ENCODE measurements around the gene TMEM131L. TPM values are rescaled to one million over a fixed set of nuclear protein-coding genes. Genes with fewer than 3 reads are reported as not detected.
A peak's percentile ranks its signal among the peaks of the same experiment; 100 is the strongest.

TMEM131L gene
- total and polyA plus RNA-seq, 5 experiments from 2014 or later: 13.8 to 72.6 (median 32.9) TPM

DNA sequence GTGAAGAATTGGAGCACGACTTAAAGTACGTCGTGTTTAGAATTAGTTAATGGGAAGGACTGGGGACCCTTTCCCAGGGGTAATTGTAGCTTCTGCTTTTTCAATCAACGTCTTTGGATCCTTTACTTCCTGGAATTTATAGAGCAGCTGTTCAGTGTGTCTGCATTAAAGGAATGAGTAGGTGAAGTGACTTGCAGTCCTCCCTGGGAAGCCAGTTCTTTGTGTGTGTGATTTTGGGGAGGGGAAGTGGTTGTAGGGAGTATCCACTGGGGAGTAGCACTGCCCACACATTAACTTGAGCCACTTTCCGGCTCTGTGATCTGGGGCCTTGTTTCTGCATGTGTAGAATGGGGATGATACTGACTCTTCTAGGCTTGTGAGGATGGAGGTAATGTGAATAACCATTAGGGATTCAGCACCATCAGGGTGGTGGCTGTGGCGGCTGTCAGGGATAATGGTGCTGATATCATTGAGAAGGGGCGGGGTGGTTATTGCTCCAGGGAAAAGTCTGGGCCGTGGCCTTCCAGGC lies 54.7 kb downstream of the TMEM131L start:
- H3K9me3 Mint-ChIP-seq: no peaks in the 10 kb centered on the region
- no peak for DNase-seq
- no peaks in the 10 kb centered on the region for H3K27me3 Mint-ChIP-seq
- peaks cover 48 to 90% (median 88%) of the 10 kb centered on the region in 4 donors for H3K4me1 Mint-ChIP-seq
- peak overlapping the region; percentile 83 to 97 (median 92) for H3K27ac Mint-ChIP-seq
- POLR2A ChIA-PET: interaction anchor here (1.4 to 4.9 kb wide), 5 partner anchors 11 to 53 kb away, joined by 3 to 65 read pairs (median 4); partner anchors contain the start of gene TMEM131L
- H3K4me3 Mint-ChIP-seq: peak overlapping the region; percentile 64 to 89 (median 84)
- no peak for ATAC-seq
- peaks cover 0 to 24% (median 6%) of the 10 kb centered on the region in 3 donors for H3K36me3 Mint-ChIP-seq

DNA sequence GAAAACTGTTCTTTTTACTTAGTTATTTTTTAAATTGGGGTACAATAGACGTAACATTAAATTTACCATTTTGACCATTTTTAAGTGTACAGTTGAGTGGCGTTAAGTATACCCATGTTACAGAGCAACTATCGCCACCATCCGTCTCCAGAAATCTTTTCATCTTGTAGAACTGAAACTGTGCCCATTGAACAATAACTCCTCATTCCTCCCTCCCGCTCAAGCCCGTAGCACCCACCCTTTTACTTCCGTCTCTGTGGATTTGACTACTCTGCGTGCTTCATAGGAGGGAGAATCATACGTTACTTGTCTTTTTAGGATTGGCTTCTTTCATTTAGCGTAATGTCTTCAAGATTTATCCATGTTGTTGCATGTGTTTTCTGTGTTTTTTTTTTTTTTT lies 55.3 kb downstream of the TMEM131L start:
- POLR2A ChIA-PET: interaction anchor here (0.6 to 4.9 kb wide), 13 partner anchors 8 to 89 kb away, joined by 3 to 65 read pairs (median 5); partner anchors contain the start of gene TMEM131L
- Mint-ChIP-seq H3K27me3 (no peaks in the 10 kb centered on the region), H3K36me3 (peaks cover 0 to 21% (median 6%) of the 10 kb centered on the region in 3 donors), H3K4me1 (peaks cover 51 to 96% (median 94%) of the 10 kb centered on the region in 4 donors), H3K4me3 (peak overlapping the region; percentile 64 to 89 (median 84)), H3K9me3 (no peaks in the 10 kb centered on the region), H3K27ac (peak overlapping the region; percentile 83 to 97 (median 92))
- ATAC-seq (peak; percentile 33 to 52), DNase-seq (peak in 6 of 10 donors; percentile 13 to 44 (median 30))

DNA sequence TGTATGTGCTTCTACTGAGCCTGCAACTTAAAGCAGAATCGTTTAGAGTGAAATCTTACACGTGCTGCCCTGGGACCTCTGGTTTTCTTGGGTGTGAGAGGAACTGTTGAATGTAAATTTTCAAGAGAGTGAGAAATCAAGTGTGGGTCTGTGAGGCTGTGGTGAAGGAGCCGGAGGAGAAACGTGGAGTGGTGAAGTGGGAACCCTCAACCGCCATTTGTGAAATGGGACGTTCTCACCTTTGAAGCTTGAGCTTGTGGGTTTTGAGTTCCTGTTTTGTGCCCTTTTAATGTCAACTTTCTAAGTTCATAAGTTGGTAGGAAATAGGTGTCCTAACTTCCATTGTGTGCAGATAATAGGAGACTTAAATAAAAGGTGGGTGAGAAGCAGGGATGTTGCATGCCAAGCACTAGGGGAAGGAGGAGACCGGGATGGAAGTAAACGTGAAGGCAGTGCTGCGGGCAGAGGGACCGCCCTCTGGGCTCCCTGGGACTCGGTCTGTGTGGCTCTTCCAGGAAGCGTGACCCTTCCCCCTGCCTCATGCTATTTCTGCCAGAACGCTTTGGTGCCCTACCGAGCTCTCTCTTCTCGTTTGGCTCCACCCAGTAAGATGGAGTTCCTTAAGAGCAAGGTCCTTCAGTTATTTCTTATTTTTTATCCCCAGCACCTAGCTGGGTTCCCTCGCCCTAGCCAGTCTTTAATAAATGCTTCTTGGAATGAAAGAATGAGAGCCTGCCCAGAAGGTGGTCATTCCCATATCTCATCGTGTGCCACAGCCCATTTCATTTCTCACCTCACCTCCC lies 56.0 kb downstream of the TMEM131L start:
- POLR2A ChIA-PET: interaction anchor here (0.6 to 4.9 kb wide), 14 partner anchors 9 to 89 kb away, joined by 3 to 65 read pairs (median 4); partner anchors contain the start of gene TMEM131L

DNA sequence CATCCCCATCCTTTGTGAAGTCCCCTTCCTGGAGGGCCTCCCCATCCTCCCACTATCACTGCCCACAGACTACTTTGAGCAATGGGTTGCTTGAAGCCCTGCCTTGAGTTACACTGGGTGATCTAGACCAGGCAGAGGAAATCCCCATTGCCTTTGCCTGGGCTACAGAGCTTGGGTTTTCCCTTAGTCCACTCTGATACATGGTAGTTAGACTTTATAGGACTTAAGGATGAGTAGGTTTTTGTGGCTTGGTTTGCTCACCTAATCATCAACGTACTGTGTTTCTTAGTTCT lies 56.6 kb downstream of the TMEM131L start:
- H3K27me3 Mint-ChIP-seq: no peaks in the 10 kb centered on the region
- peak in 2 of 10 donors; percentile 41 to 42 for DNase-seq
- peaks cover 0 to 14% (median 9%) of the 10 kb centered on the region in 3 donors for H3K36me3 Mint-ChIP-seq
- H3K4me1 Mint-ChIP-seq: peaks cover 61 to 99% (median 98%) of the 10 kb centered on the region in 4 donors
- H3K9me3 Mint-ChIP-seq: no peaks in the 10 kb centered on the region
- peak overlapping the region; percentile 83 to 97 (median 92) for H3K27ac Mint-ChIP-seq
- peak overlapping the region; percentile 64 to 89 (median 84) for H3K4me3 Mint-ChIP-seq
- peak; percentile 45 to 46 for ATAC-seq
- POLR2A ChIA-PET: interaction anchor here (0.7 to 4.9 kb wide), 10 partner anchors 9 to 89 kb away, joined by 3 to 65 read pairs (median 6); partner anchors contain the start of gene TMEM131L

More for the DNA sequence above, 56.0 kb downstream of the TMEM131L start:
- no peaks in the 10 kb centered on the region for H3K27me3 Mint-ChIP-seq
- ATAC-seq (peak; percentile 68 to 75), DNase-seq (peak; percentile 28 to 81 (median 58))
- H3K4me3 Mint-ChIP-seq: peak overlapping the region; percentile 64 to 89 (median 84)
- peaks cover 0 to 17% (median 11%) of the 10 kb centered on the region in 3 donors for H3K36me3 Mint-ChIP-seq
- H3K9me3 Mint-ChIP-seq: no peaks in the 10 kb centered on the region
- H3K27ac Mint-ChIP-seq: peak overlapping the region; percentile 83 to 97 (median 92)
- H3K4me1 Mint-ChIP-seq: peaks cover 56 to 99% (median 98%) of the 10 kb centered on the region in 4 donors

DNA sequence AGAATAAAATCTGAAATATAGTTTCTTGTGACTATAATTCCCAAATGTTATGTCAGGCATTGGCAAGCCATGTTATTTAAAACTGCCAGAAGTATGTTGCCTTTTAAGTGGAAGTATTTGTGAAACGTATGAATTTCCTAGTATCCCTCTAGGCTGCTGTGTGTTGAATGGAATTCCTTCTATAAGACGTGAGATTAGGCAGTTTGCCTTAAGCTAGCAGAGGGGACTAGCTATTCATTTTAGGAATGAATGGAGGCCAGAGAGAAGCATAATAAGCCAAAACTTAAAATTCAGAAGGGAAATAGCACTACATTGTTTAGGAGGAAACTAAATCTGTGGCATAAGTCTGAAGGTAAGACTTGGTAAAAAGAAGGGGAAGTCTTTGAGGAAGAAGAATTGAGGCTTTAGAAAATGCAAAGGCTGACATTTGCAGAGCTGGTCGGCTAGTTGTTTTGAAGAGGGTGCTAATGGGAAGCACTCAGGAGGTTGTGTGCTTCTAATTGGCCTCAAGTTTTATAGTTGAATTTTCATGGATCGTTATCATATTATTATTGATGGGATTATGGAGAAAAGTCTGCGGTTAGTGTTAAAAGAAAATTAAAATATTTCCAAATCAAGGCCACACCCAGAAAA lies 57.1 kb downstream of the TMEM131L start:
- peaks cover 62 to 99% (median 98%) of the 10 kb centered on the region in 4 donors for H3K4me1 Mint-ChIP-seq
- H3K27ac Mint-ChIP-seq: peak overlapping the region; percentile 83 to 97 (median 92)
- peak overlapping the region; percentile 26 to 86 (median 78) for H3K4me3 Mint-ChIP-seq
- POLR2A ChIA-PET: interaction anchor here (0.5 to 4.9 kb wide), 9 partner anchors 9 to 98 kb away, joined by 3 to 65 read pairs (median 5); partner anchors contain the start of gene TMEM131L
- no peaks in the 10 kb centered on the region for H3K9me3 Mint-ChIP-seq
- DNase-seq (no peak), ATAC-seq (no peak)
- H3K36me3 Mint-ChIP-seq: peaks cover 0 to 13% (median 7%) of the 10 kb centered on the region in 3 donors
- no peaks in the 10 kb centered on the region for H3K27me3 Mint-ChIP-seq

DNA sequence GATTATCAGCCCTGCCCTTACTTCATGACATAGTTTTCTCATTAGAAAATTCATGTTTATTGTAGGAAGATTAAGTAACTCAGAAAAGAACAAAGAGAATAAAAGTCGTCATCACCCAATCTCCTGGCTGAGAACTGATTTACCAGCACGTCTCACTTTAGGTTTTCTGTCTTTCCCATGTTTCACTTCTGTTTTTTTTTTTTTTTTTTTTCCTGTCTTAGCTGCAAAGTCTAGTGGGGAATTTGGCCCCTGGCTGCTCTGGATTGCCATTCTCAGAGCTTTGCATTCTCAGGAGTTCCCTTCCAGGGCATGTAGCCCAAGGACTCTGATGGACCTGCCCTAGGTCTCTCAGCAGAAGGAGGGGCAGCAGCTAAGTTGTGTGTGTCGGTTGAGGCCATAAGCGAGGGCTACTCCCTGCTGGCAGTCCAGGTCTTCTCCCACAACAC lies 57.8 kb downstream of the TMEM131L start:
- H3K4me1 Mint-ChIP-seq: peaks cover 59 to 99% (median 98%) of the 10 kb centered on the region in 4 donors
- no peaks in the 10 kb centered on the region for H3K27me3 Mint-ChIP-seq
- peak overlapping the region; percentile 83 to 97 (median 92) for H3K27ac Mint-ChIP-seq
- H3K9me3 Mint-ChIP-seq: no peaks in the 10 kb centered on the region
- DNase-seq: no peak
- POLR2A ChIA-PET: interaction anchor here (0.5 to 4.9 kb wide), 8 partner anchors 8 to 141 kb away, joined by 3 to 65 read pairs (median 4); partner anchors contain the start of gene TMEM131L
- peaks cover 0 to 9% (median 7%) of the 10 kb centered on the region in 3 donors for H3K36me3 Mint-ChIP-seq
- no peak for ATAC-seq
- peak overlapping the region; percentile 34 to 86 (median 78) for H3K4me3 Mint-ChIP-seq

DNA sequence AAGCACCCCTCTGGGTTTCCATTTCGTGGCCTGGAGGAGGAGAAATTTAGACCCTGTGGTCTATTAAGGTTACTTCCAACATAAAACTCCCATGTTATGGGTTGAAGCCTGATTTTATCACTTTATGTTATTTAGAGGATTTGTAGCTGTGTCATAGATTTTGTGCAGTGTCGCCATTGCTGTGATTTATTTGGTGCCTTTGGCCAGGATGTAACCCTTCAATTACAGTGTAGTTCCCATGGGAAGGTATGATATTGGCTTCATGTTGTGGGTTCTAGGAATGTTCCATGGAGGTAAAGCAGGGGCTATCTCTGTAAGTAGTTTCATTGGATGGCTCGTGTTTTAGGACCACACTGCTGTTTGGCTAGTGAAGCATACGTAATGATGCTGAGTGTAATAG lies 58.5 kb downstream of the TMEM131L start:
- H3K27me3 Mint-ChIP-seq: no peaks in the 10 kb centered on the region
- H3K9me3 Mint-ChIP-seq: no peaks in the 10 kb centered on the region
- no peak for DNase-seq
- H3K4me1 Mint-ChIP-seq: peaks cover 54 to 99% (median 98%) of the 10 kb centered on the region in 4 donors
- H3K27ac Mint-ChIP-seq: peak overlapping the region; percentile 44 to 97 (median 92)
- POLR2A ChIA-PET: interaction anchor here (0.6 to 4.9 kb wide), 7 partner anchors 7 to 141 kb away, joined by 3 to 65 read pairs (median 4); partner anchors contain the start of gene TMEM131L
- H3K4me3 Mint-ChIP-seq: peak overlapping the region in 8 of 10 donors; percentile 3 to 78 (median 28)
- ATAC-seq: no peak
- peaks cover 0 to 7% (median 6%) of the 10 kb centered on the region in 3 donors for H3K36me3 Mint-ChIP-seq

DNA sequence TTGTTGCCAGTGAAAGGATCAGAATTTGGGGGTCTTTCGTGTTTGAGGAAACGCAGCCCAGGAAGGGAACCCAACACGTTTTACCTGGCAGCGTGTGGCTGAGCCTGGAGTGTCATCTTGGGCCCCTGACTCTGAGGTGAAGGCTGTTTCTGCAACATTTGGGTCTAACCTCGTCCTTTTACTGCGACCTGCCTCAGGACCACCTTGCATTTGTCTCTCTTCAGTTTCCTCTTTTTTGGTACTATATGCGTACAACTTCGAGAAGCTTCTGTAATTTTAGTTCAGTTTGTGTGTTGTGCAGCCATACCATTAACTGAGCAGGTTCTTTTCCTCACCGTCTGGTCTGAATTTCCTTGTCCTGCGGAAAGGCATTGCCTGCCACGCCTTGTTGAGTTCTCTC lies 61.5 kb downstream of the TMEM131L start:
- peaks cover 0 to 8% (median 7%) of the 10 kb centered on the region in 3 donors for H3K36me3 Mint-ChIP-seq
- ATAC-seq (no peak), DNase-seq (no peak)
- H3K27ac Mint-ChIP-seq: peak overlapping the region; percentile 89 to 97 (median 94)
- no peaks in the 10 kb centered on the region for H3K27me3 Mint-ChIP-seq
- H3K4me3 Mint-ChIP-seq: peak overlapping the region; percentile 25 to 81 (median 78)
- no peaks in the 10 kb centered on the region for H3K9me3 Mint-ChIP-seq
- peaks cover 46 to 97% (median 96%) of the 10 kb centered on the region in 4 donors for H3K4me1 Mint-ChIP-seq
- POLR2A ChIA-PET: interaction anchor here (0.5 to 1.5 kb wide), 3 partner anchors 8 to 102 kb away, joined by 3 to 6 read pairs (median 6); no protein-coding TSS in a partner anchor

DNA sequence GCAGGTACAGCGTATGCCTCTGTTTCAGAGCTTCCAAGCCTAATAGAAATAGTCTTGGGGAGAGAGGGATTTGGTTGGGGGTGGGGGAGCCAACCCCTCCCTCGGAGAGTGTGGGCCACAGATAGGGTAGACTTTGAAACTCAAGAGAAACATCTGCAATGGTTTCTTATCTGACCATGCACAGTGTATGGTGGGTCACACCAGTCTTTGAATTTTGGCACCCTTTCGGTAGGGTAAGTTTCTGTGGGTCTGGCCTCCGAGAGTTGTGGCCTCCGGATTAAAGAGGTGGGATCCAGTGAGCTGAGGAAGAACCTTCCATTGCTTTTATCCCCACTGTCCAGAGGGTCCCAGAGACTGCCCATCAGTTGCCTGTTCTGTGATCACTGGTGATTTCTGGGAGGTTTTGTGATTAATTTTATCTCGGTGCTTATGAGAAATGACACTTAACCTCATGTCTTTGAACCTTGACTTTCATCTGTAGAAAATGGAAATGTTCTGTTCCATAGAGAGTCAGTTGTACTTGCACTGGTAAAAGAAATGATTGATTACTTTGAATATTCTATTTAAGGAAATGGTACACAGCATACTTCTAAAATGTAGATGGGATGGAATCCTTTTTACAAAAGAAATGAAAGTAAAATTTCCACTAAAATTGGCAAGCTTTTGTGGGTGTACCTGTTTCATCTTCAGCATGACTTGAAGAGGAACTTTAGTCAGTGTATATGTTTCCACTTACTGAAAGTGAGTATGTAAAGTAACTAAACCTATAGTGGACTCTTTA lies 62.7 kb downstream of the TMEM131L start:
- no peaks in the 10 kb centered on the region for H3K9me3 Mint-ChIP-seq
- POLR2A ChIA-PET: interaction anchor here (1.0 to 3.4 kb wide), 3 partner anchors 15 to 63 kb away, joined by 3 to 11 read pairs (median 3); partner anchors contain the start of gene TMEM131L
- DNase-seq (peak in 1 of 10 donors; percentile 16), ATAC-seq (peak; percentile 28 to 49)
- H3K4me3 Mint-ChIP-seq: peak overlapping the region; percentile 48 to 86 (median 78)
- no peaks in the 10 kb centered on the region for H3K27me3 Mint-ChIP-seq
- H3K36me3 Mint-ChIP-seq: peaks cover 0 to 14% (median 7%) of the 10 kb centered on the region in 3 donors
- H3K4me1 Mint-ChIP-seq: peaks cover 37 to 97% (median 96%) of the 10 kb centered on the region in 4 donors
- peak overlapping the region; percentile 66 to 97 (median 94) for H3K27ac Mint-ChIP-seq

DNA sequence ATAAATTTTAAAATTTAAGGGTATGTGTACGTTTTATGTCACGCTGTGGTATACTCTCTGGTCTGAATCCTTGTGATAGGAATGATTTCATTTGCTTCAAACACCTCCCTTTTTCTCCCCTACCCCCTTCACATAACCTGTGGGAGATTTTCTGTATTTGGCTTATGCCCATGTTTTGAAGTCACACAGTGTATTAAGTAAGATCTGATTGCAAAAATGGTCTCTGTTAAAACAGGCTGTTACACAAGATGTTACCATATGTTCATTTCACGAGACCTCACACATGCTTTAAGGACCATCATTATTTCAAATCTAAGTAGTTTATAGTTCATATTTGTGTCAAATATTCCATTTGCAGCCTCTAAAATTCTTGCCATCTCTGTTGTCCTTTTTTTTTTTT lies 63.5 kb downstream of the TMEM131L start:
- H3K27ac Mint-ChIP-seq: peak overlapping the region; percentile 65 to 97 (median 94)
- POLR2A ChIA-PET: interaction anchor here (3.4 to 4.7 kb wide), 2 partner anchors 7 to 64 kb away, joined by 11 to 27 read pairs; partner anchors contain the start of gene TMEM131L
- ATAC-seq (no peak), DNase-seq (no peak)
- H3K9me3 Mint-ChIP-seq: no peaks in the 10 kb centered on the region
- H3K4me3 Mint-ChIP-seq: peak overlapping the region; percentile 64 to 86 (median 78)
- peaks cover 37 to 97% (median 95%) of the 10 kb centered on the region in 4 donors for H3K4me1 Mint-ChIP-seq
- H3K27me3 Mint-ChIP-seq: no peaks in the 10 kb centered on the region
- peaks cover 0 to 14% (median 7%) of the 10 kb centered on the region in 3 donors for H3K36me3 Mint-ChIP-seq
